Measurements from ENCODE around the gene GNG12.
"Not testable (repeated sequence)": the region's sequence is repeated elsewhere in the genome, so short reads cannot be mapped to it uniquely, and the experiment has no call there.

The GNG12 gene

DNA sequence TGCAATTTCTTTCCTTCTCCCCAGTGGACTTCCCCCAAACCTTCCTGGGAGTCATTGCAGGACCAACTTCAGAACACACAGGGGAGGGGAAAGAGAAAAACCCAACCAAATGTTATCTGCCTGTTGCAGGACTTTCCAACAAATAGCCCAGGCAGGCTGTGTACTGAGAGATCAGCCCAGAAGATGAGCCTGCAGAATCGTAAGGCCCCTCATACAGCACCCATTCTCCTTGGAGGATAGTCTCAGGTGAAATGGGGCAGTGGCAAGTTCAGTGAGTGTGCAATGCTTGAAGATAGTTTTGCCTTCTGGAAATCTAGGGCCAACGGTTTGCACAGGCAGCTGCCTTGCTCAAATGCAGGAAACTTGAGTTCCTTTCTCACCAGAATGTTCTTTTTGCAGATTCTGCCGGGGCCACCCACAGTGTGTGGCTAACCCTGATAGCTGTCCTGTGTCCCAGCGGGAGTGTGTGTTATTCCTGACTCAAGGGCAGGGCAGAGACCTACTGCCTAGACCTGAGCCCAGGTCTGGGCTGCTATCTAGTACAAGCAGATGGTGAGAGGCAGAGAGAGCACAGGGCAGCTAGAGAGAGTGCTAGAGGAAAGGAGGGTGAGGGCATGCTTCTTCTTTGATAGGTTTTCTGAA lies 99.5 kb downstream of the GNG12 start:
- H3K27ac Mint-ChIP-seq = no peak overlapping the region
- no peak for ATAC-seq

GRCh38 chr1:67732750-67733151 lies 100.5 kb downstream of the GNG12 start:
- H3K27ac Mint-ChIP-seq = no peak overlapping the region
- ATAC-seq (no peak), DNase-seq (ENCODE audit: low spot score in 2 of 2) (no peak)
- no peaks in the 10 kb centered on the region for H3K9me3 Mint-ChIP-seq
- H3K36me3 Mint-ChIP-seq = no peaks in the 10 kb centered on the region
- H3K4me3 Mint-ChIP-seq = no peak overlapping the region
- H3K4me1 Mint-ChIP-seq = peaks cover 20% of the 10 kb centered on the region

More for the DNA sequence above, 99.5 kb downstream of the GNG12 start:
- no peak for DNase-seq (ENCODE audit: low spot score in 2 of 2)
- H3K9me3 Mint-ChIP-seq = no peaks in the 10 kb centered on the region
- H3K36me3 Mint-ChIP-seq = no peaks in the 10 kb centered on the region
- peaks cover 20% of the 10 kb centered on the region for H3K4me1 Mint-ChIP-seq
- no peak overlapping the region for H3K4me3 Mint-ChIP-seq

- Mint-ChIP-seq H3K4me3 (no peak overlapping the region), H3K36me3 (no peaks in the 10 kb centered on the region), H3K9me3 (no peaks in the 10 kb centered on the region), H3K4me1 (peaks cover 18% of the 10 kb centered on the region), H3K27ac (no peak overlapping the region)
- DNase-seq (ENCODE audit: low spot score in 2 of 2) (no peak), ATAC-seq (no peak)
Measured at GRCh38 chr1:67731322-67731721, 101.9 kb downstream of the GNG12 start.

GRCh38 chr1:67730312-67730711 lies 103.0 kb downstream of the GNG12 start:
- not testable (repeated sequence) for H3K4me3 Mint-ChIP-seq; DNase-seq (ENCODE audit: low spot score in 2 of 2); ATAC-seq; H3K36me3 Mint-ChIP-seq; H3K9me3 Mint-ChIP-seq; H3K27ac Mint-ChIP-seq
- H3K4me1 Mint-ChIP-seq = peaks cover 14% of the 10 kb centered on the region

- Mint-ChIP-seq H3K27ac (no peak overlapping the region), H3K36me3 (no peaks in the 10 kb centered on the region), H3K9me3 (no peaks in the 10 kb centered on the region), H3K4me3 (no peak overlapping the region), H3K4me1 (peaks cover 14% of the 10 kb centered on the region)
- ATAC-seq (peak; percentile 36), DNase-seq (ENCODE audit: low spot score in 2 of 2) (no peak)
Measured at GRCh38 chr1:67729872-67730271, 103.4 kb downstream of the GNG12 start.

GRCh38 chr1:67726224-67726623 lies 107.0 kb downstream of the GNG12 start:
- Mint-ChIP-seq H3K4me3 (no peak overlapping the region), H3K4me1 (peaks cover 14% of the 10 kb centered on the region), H3K27ac (no peak overlapping the region), H3K36me3 (no peaks in the 10 kb centered on the region), H3K9me3 (no peaks in the 10 kb centered on the region)
- DNase-seq (ENCODE audit: low spot score in 2 of 2) (no peak), ATAC-seq (peak; percentile 65)

- DNase-seq (ENCODE audit: low spot score in 2 of 2) (no peak), ATAC-seq (no peak)
- H3K9me3 Mint-ChIP-seq = no peaks in the 10 kb centered on the region
- no peaks in the 10 kb centered on the region for H3K36me3 Mint-ChIP-seq
- H3K4me1 Mint-ChIP-seq = peaks cover 11% of the 10 kb centered on the region
- H3K27ac Mint-ChIP-seq = no peak overlapping the region
- no peak overlapping the region for H3K4me3 Mint-ChIP-seq
Measured at GRCh38 chr1:67724928-67725560, 108.2 kb downstream of the GNG12 start.

- peaks cover 6% of the 10 kb centered on the region for H3K4me1 Mint-ChIP-seq
- DNase-seq (ENCODE audit: low spot score in 2 of 2) (no peak), ATAC-seq (peak; percentile 95)
- no peak overlapping the region for H3K4me3 Mint-ChIP-seq
- H3K27ac Mint-ChIP-seq = no peak overlapping the region
- no peaks in the 10 kb centered on the region for H3K36me3 Mint-ChIP-seq
- H3K9me3 Mint-ChIP-seq = no peaks in the 10 kb centered on the region
Measured at GRCh38 chr1:67723620-67724019, 109.6 kb downstream of the GNG12 start.

DNA sequence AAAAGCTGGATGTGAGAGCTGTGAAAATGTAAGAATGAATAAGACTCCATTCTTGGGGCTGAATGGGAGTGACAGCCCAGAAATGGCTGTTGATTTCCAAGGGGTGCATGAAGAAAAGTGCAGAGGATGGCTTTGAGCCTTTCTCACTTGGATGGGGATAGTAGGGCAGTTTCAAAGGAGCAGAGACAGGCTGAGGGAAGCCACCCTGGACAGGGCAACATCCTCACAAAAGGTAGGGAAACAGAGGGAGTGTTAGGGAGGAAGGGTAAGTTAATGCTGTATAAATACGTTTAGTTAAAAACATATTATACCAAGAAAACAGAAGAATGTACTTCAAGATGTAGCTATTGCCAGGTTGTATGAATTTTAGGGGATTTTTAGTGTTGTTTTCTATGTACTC lies 110.1 kb downstream of the GNG12 start:
- peaks cover 6% of the 10 kb centered on the region for H3K4me1 Mint-ChIP-seq

GRCh38 chr1:67722292-67722944 lies 110.8 kb downstream of the GNG12 start:
- Mint-ChIP-seq H3K9me3 (no peaks in the 10 kb centered on the region), H3K4me3 (no peak overlapping the region), H3K27ac (no peak overlapping the region), H3K36me3 (no peaks in the 10 kb centered on the region), H3K4me1 (peaks cover 6% of the 10 kb centered on the region)
- no peak for DNase-seq (ENCODE audit: low spot score in 2 of 2)
- ATAC-seq = no peak

More for the DNA sequence above, 110.1 kb downstream of the GNG12 start:
- no peak for DNase-seq (ENCODE audit: low spot score in 2 of 2)
- H3K4me3 Mint-ChIP-seq = no peak overlapping the region
- no peak overlapping the region for H3K27ac Mint-ChIP-seq
- H3K36me3 Mint-ChIP-seq = no peaks in the 10 kb centered on the region
- no peaks in the 10 kb centered on the region for H3K9me3 Mint-ChIP-seq
- no peak for ATAC-seq

- no peak for DNase-seq (ENCODE audit: low spot score in 2 of 2)
- no peak for ATAC-seq
- Mint-ChIP-seq H3K4me1 (peaks cover 6% of the 10 kb centered on the region), H3K36me3 (no peaks in the 10 kb centered on the region), H3K9me3 (no peaks in the 10 kb centered on the region), H3K4me3 (no peak overlapping the region), H3K27ac (no peak overlapping the region)
Measured at GRCh38 chr1:67721650-67722291, 111.5 kb downstream of the GNG12 start.

GRCh38 chr1:67721112-67721511 lies 112.2 kb downstream of the GNG12 start:
- Mint-ChIP-seq H3K27ac (no peak overlapping the region), H3K36me3 (no peaks in the 10 kb centered on the region), H3K4me1 (peaks cover 2% of the 10 kb centered on the region), H3K4me3 (no peak overlapping the region), H3K9me3 (no peaks in the 10 kb centered on the region)
- no peak for DNase-seq (ENCODE audit: low spot score in 2 of 2)
- no peak for ATAC-seq

DNA sequence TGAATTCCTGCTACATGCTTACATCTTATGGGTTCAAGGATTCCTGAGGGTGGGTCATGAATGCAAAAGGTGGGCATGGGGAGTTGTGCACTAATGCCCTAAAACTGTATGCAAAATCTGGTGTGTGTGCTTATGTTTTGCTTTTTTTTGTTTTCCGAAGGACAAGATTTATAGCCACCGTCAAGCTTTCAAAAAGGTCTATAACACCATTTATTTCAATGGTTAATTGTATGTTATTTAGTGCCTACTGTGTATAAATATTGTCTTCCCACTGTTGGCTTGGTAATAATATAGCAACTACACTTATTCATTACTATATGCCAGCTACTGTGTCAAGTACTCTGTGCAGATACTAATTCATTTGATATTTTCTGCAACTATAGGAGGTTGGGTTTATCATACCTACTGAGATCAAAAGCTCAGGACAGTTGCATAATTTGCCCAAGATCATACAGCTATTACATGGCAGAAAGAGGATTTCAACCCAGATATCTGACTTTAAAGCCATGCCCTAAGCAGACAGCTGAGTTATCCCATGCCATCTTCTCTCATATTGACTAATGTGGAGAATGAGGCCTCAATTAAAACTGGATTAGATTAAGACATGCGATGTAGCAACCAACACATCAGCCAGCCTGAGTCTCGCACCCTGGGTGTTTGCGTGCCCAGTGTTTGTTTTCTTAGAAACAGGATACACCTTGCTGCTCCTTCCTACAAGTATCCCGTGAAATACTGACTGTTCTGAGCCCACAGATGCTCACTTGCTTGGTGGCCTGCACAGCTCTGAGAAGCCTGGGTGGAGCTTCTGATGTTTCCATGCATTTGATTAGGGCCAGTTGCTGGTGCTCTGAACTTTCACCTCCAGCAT lies 113.7 kb downstream of the GNG12 start:
- no peaks in the 10 kb centered on the region for H3K9me3 Mint-ChIP-seq
- H3K4me3 Mint-ChIP-seq = no peak overlapping the region
- ATAC-seq (no peak), DNase-seq (ENCODE audit: low spot score in 2 of 2) (no peak)
- no peak overlapping the region for H3K27ac Mint-ChIP-seq
- no peaks in the 10 kb centered on the region for H3K4me1 Mint-ChIP-seq
- H3K36me3 Mint-ChIP-seq = no peaks in the 10 kb centered on the region

GRCh38 chr1:67717876-67718275 lies 115.4 kb downstream of the GNG12 start:
- Mint-ChIP-seq H3K9me3 (no peaks in the 10 kb centered on the region), H3K36me3 (no peaks in the 10 kb centered on the region), H3K4me1 (no peaks in the 10 kb centered on the region), H3K4me3 (no peak overlapping the region), H3K27ac (no peak overlapping the region)
- no peak for DNase-seq (ENCODE audit: low spot score in 2 of 2)
- no peak for ATAC-seq

DNA sequence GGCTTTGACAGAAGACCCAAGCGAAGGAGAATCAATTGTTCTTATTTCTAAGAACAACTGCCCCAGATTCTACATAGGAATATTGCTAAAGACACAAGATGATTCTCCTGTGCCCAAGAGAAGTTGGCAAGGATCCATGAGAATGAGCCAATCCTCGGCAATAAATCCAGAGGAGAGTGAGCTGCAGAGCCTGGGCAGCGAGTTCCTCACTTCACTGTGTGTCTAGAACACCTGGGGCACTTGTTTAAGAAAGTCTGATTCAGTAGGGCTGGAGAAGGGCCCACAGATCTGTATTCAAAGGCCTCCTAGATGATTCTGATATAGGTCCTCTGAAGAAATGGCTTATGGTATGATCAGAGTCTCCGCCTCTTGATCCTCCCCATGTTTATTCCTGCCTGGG lies 116.5 kb downstream of the GNG12 start:
- no peak overlapping the region for H3K4me3 Mint-ChIP-seq
- no peaks in the 10 kb centered on the region for H3K36me3 Mint-ChIP-seq
- DNase-seq (ENCODE audit: low spot score in 2 of 2) (no peak), ATAC-seq (no peak)
- H3K4me1 Mint-ChIP-seq = no peaks in the 10 kb centered on the region
- H3K27ac Mint-ChIP-seq = no peak overlapping the region
- H3K9me3 Mint-ChIP-seq = no peaks in the 10 kb centered on the region

All from stimulated activated effector memory CD8-positive, alpha-beta T cell treated with anti-CD3 and anti-CD28 coated beads, Interleukin-12 subunit alpha, Interleukin-12 subunit beta, amount 100 ng/mL, for 72 hours (primary cell).